Measurements from ENCODE around the gene DCAF6.
A peak's percentile ranks its signal among the peaks of the same experiment; 100 is the strongest.
"Not testable (repeated sequence)": the region's sequence is repeated elsewhere in the genome, so short reads cannot be mapped to it uniquely, and the experiment has no call there.

Gene DCAF6

GRCh38 chr1:167924102-167924501 lies 12.4 kb upstream of the DCAF6 start:
- DNase-seq (ENCODE audit: low read depth in 4 of 4, low spot score in 1 of 4), result no peak

- DNase-seq (ENCODE audit: low read depth in 4 of 4, low spot score in 1 of 4), result no peak
Observed at GRCh38 chr1:167924543-167925231, 11.8 kb upstream of the DCAF6 start.

GRCh38 chr1:167926486-167926997 lies 9.9 kb upstream of the DCAF6 start:
- DNase-seq (ENCODE audit: low read depth in 4 of 4, low spot score in 1 of 4), result no peak

GRCh38 chr1:167927046-167927754 lies 9.3 kb upstream of the DCAF6 start:
- DNase-seq (ENCODE audit: low read depth in 4 of 4, low spot score in 1 of 4), result no peak

GRCh38 chr1:167928457-167928852 lies 8.0 kb upstream of the DCAF6 start:
- DNase-seq (ENCODE audit: low read depth in 4 of 4, low spot score in 1 of 4), result no peak

- DNase-seq (ENCODE audit: low read depth in 4 of 4, low spot score in 1 of 4), result not testable (repeated sequence)
Observed at GRCh38 chr1:167928919-167929318, 7.6 kb upstream of the DCAF6 start.

GRCh38 chr1:167929725-167930124 lies 6.8 kb upstream of the DCAF6 start:
- DNase-seq (ENCODE audit: low read depth in 4 of 4, low spot score in 1 of 4), result no peak

GRCh38 chr1:167933788-167934187 lies 2.7 kb upstream of the DCAF6 start:
- DNase-seq (ENCODE audit: low read depth in 4 of 4, low spot score in 1 of 4), result no peak

GRCh38 chr1:167934426-167935215 lies 1.9 kb upstream of the DCAF6 start:
- no peak for DNase-seq (ENCODE audit: low read depth in 4 of 4, low spot score in 1 of 4)

- DNase-seq (ENCODE audit: low read depth in 4 of 4, low spot score in 1 of 4), result peak; percentile 1 to 15 (median 6)
Observed at GRCh38 chr1:167935216-167936067, 1.0 kb upstream of the DCAF6 start.

- DNase-seq (ENCODE audit: low read depth in 4 of 4, low spot score in 1 of 4), result peak; percentile 25 to 51 (median 38)
Observed at GRCh38 chr1:167936930-167937708, 636 bp downstream of the DCAF6 start, which contains the start of gene MPC2. MPC2 (minus strand) TSS chr1:167937072; CDS start chr1:167935841, 1,231 bp downstream.

GRCh38 chr1:167937709-167938010 lies 1.2 kb downstream of the DCAF6 start:
- no peak for DNase-seq (ENCODE audit: low read depth in 4 of 4, low spot score in 1 of 4)

- DNase-seq (ENCODE audit: low read depth in 4 of 4, low spot score in 1 of 4), result no peak
Observed at GRCh38 chr1:167938080-167938636, 1.7 kb downstream of the DCAF6 start.

GRCh38 chr1:167940264-167940663 lies 3.8 kb downstream of the DCAF6 start:
- no peak for DNase-seq (ENCODE audit: low read depth in 4 of 4, low spot score in 1 of 4)

GRCh38 chr1:167943541-167943940 lies 7.1 kb downstream of the DCAF6 start:
- DNase-seq (ENCODE audit: low read depth in 4 of 4, low spot score in 1 of 4), result no peak

- no peak for DNase-seq (ENCODE audit: low read depth in 4 of 4, low spot score in 1 of 4)
Observed at GRCh38 chr1:167947733-167948132, 11.2 kb downstream of the DCAF6 start.

GRCh38 chr1:167949785-167950184 lies 13.3 kb downstream of the DCAF6 start:
- no peak for DNase-seq (ENCODE audit: low read depth in 4 of 4, low spot score in 1 of 4)

GRCh38 chr1:167950569-167950968 lies 14.1 kb downstream of the DCAF6 start:
- DNase-seq (ENCODE audit: low read depth in 4 of 4, low spot score in 1 of 4), result no peak

GRCh38 chr1:167955915-167956314 lies 19.4 kb downstream of the DCAF6 start:
- no peak for DNase-seq (ENCODE audit: low read depth in 4 of 4, low spot score in 1 of 4)

GRCh38 chr1:167957710-167958109 lies 21.2 kb downstream of the DCAF6 start:
- DNase-seq (ENCODE audit: low read depth in 4 of 4, low spot score in 1 of 4), result no peak

All from stimulated activated CD4-positive, alpha-beta T cell treated with anti-CD3 and anti-CD28 coated beads, Interleukin-1b, Interleukin-23, amount 100 ng/mL, for 24 hours (primary cell).